ENCODE results near the gene LIMS2. TPM values are rescaled to one million over a fixed set of nuclear protein-coding genes. Genes with fewer than 3 reads are reported as not detected.

LIMS2 gene
- total and polyA plus RNA-seq, 2 of the 8 experiments (the other 6 are each of a cell fraction or from before 2014, with no cell fraction given) = 3.3 to 4.8 TPM

- no peak for TF ChIP-seq CHD7 (IDR thresholded peaks at IDR 0.05; ENCODE audit: insufficient replicate concordance, low read length)
- TF ChIP-seq JUND (IDR thresholded peaks at IDR 0.05; ENCODE audit: low read length) = no peak
- no peak for TF ChIP-seq YY1 (IDR thresholded peaks at IDR 0.05; ENCODE audit: low read depth, low read length)
- no peak for TF ChIP-seq SUZ12 (IDR thresholded peaks at IDR 0.05; ENCODE audit: low read length)
These were observed 17.2 kb downstream of the LIMS2 start (continued) for GRCh38 chr2:127658146-127658545.
